Ishikawa (cell line): ENCODE measurements around the gene NKAIN2.

ENCODE experiments used
- CEBPB ChIP-seq: IDR thresholded peaks from 2 replicates; pipeline ENCODE4 v1.6.1; 2012
- CREB1 ChIP-seq: IDR thresholded peaks from 2 replicates; pipeline ENCODE4 v1.6.1; 2012; ENCODE audit warnings: low read depth
- EGR1 ChIP-seq: IDR thresholded peaks from 2 replicates; pipeline ENCODE4 v1.6.1; 2012
- EP300 ChIP-seq: IDR thresholded peaks from 2 replicates; pipeline ENCODE4 v1.6.1; 2012; ENCODE audit warnings: borderline replicate concordance
- FOXM1 ChIP-seq: IDR thresholded peaks from 2 replicates; pipeline ENCODE4 v1.6.1; 2012; ENCODE audit warnings: low read depth, borderline replicate concordance
- NFIC ChIP-seq: IDR thresholded peaks from 2 replicates; pipeline ENCODE4 v1.6.1; 2012
- RAD21 ChIP-seq: IDR thresholded peaks from 2 replicates; pipeline ENCODE4 v1.6.1; 2012; ENCODE audit warnings: low read depth
- REST ChIP-seq: IDR thresholded peaks from 2 replicates; pipeline ENCODE4 v1.6.1; 2012; ENCODE audit warnings: low read depth, mild to moderate bottlenecking
- TAF1 ChIP-seq: IDR thresholded peaks from 2 replicates; pipeline ENCODE4 v1.6.1; 2012; ENCODE audit warnings: low read depth, mild to moderate bottlenecking
- YY1 ChIP-seq: IDR thresholded peaks from 2 replicates; pipeline ENCODE4 v1.6.1; 2012; ENCODE audit warnings: low read depth
- ZBTB7A ChIP-seq: IDR thresholded peaks from 2 replicates; pipeline ENCODE4 v1.6.1; 2012; ENCODE audit warnings: low read depth
- TF ChIP-seq, protein P1 (sequence below): IDR thresholded peaks from 2 replicates; pipeline ENCODE4 v1.6.1; 2012
- TF ChIP-seq, protein P2 (sequence below): IDR thresholded peaks from 2 replicates; pipeline ENCODE4 v1.6.1; 2012

DNA sequence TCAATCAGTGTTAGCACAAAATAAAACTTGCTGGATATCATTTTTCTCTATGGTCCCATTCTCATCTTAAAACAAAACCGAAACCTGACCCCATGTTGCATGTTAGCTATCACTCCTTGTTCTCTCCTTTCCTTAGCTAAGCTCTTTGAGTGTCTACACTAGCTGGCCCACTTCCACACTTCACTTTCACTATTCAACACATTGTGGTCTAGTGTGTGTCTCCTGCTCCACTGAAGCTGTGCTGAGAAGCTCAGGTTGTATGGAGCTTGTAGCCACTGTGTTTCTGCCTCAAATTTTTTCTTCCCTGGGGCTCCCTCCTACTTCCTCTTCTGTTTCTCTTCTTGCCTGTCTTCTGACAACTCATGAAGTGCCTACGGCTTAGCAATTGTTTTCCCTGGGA lies 223.0 kb downstream of the NKAIN2 start:
- TF ChIP-seq, protein P1, sequence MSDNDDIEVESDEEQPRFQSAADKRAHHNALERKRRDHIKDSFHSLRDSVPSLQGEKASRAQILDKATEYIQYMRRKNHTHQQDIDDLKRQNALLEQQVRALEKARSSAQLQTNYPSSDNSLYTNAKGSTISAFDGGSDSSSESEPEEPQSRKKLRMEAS: no peak
- TF ChIP-seq REST (no peak), EP300 (no peak), YY1 (no peak), FOXM1 (no peak), EGR1 (no peak), CREB1 (no peak), RAD21 (no peak), ZBTB7A (no peak), NFIC (no peak), TAF1 (no peak), CEBPB (no peak)
- TF ChIP-seq, protein P2, sequence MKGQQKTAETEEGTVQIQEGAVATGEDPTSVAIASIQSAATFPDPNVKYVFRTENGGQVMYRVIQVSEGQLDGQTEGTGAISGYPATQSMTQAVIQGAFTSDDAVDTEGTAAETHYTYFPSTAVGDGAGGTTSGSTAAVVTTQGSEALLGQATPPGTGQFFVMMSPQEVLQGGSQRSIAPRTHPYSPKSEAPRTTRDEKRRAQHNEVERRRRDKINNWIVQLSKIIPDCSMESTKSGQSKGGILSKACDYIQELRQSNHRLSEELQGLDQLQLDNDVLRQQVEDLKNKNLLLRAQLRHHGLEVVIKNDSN: no peak
